Measurements from ENCODE around the gene SNX1. TPM values are rescaled to one million over a fixed set of nuclear protein-coding genes. Genes with fewer than 3 reads are reported as not detected.

SNX1 gene
- total and polyA plus RNA-seq, 2 of the 13 experiments (the other 11 are each of a cell fraction or from before 2014, with no cell fraction given): 29.3 to 60.1 TPM

DNA sequence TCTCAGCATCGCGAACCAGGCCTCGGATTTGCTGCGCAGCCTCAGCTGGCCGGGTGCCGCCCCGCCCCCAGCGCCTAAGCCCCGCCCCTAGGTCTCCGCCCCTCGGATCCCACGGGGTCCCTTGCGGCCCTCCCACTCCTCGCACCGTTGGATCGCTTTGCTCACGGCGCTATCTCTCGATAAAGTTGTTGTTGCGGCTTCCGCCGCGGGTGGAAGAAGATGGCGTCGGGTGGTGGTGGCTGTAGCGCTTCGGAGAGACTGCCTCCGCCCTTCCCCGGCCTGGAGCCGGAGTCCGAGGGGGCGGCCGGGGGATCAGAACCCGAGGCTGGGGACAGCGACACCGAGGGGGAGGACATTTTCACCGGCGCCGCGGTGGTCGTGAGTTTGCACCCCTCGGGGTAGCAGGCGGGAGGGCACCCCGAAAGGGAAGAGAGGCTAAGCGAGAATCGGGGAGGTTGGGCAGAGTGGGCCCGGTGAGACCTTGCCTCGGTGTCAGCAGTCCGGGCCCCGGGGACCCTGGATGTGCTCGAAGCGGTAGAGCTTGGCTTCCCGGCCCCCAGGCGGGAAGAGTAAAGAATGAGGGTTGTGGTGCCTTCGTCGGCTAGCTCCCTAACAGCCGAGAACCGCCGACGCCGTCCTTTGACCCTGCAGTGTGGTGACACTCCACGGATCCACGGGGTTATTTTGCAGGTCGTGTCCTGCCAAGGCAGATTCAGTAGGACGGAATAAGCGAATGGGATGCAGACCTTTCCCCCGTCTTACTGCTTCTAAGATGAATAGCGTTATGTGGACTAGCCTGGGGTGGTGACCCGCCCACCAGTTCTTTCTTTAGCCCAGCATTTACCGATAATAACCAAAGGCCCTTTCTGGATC lies at the start of gene SNX1 (continued):
- peak; percentile 32; the same call in 1 of the 2 replicates for TF ChIP-seq BCL6 (CRISPR knock-in tag; IDR thresholded peaks at IDR 0.05)
- TF ChIP-seq GATA4 (IDR thresholded peaks at IDR 0.05; ENCODE audit: borderline replicate concordance, low read depth): peak; percentile 44; the same call in 1 of the 2 replicates
- no peak for TF ChIP-seq RORA (CRISPR knock-in tag; IDR thresholded peaks at IDR 0.05)
- TF ChIP-seq ZNF768 (CRISPR knock-in tag; IDR thresholded peaks at IDR 0.05): peak; percentile 71
- peak; percentile 66; the same call in 1 of the 2 replicates for TF ChIP-seq MIER2 (CRISPR knock-in tag; IDR thresholded peaks at IDR 0.05)
- TF ChIP-seq DNMT3B (CRISPR knock-in tag; conservative IDR thresholded peaks at IDR 0.05): peak; percentile 66; the same call in 1 of the 2 replicates
- TF ChIP-seq MEF2D (CRISPR knock-in tag; IDR thresholded peaks at IDR 0.05): peak; percentile 76
- peak; percentile 70; the same call in 1 of the 2 replicates for TF ChIP-seq MYC (CRISPR knock-in tag; IDR thresholded peaks at IDR 0.05; ENCODE audit: borderline replicate concordance)
- TF ChIP-seq THAP11 (CRISPR knock-in tag; IDR thresholded peaks at IDR 0.05): peak; percentile 96
- no peak for TF ChIP-seq RBAK (CRISPR knock-in tag; IDR thresholded peaks at IDR 0.05)
- TF ChIP-seq, protein P1, sequence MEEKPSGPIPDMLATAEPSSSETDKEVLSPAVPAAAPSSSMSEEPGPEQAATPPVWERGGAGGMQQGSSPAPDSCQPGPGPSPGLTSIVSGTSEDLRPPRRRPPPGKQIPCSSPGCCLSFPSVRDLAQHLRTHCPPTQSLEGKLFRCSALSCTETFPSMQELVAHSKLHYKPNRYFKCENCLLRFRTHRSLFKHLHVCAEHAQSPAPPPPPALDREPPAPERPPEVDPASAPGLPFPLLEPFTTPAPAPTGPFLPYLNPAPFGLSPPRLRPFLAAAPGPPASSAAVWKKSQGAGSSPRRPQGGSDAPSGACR (CRISPR knock-in tag; IDR thresholded peaks at IDR 0.05): 0 out of 2 replicates have a peak, but pooled peaks have one; percentile 64
- TF ChIP-seq, protein P2, sequence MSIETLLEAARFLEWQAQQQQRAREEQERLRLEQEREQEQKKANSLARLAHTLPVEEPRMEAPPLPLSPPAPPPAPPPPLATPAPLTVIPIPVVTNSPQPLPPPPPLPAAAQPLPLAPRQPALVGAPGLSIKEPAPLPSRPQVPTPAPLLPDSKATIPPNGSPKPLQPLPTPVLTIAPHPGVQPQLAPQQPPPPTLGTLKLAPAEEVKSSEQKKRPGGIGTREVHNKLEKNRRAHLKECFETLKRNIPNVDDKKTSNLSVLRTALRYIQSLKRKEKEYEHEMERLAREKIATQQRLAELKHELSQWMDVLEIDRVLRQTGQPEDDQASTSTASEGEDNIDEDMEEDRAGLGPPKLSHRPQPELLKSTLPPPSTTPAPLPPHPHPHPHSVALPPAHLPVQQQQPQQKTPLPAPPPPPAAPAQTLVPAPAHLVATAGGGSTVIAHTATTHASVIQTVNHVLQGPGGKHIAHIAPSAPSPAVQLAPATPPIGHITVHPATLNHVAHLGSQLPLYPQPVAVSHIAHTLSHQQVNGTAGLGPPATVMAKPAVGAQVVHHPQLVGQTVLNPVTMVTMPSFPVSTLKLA (IDR thresholded peaks at IDR 0.05): 0 out of 2 replicates have a peak, but pooled peaks have one; percentile 15
- TF ChIP-seq DNMT1 (CRISPR knock-in tag; IDR thresholded peaks at IDR 0.05): no peak
- TF ChIP-seq, protein P3, sequence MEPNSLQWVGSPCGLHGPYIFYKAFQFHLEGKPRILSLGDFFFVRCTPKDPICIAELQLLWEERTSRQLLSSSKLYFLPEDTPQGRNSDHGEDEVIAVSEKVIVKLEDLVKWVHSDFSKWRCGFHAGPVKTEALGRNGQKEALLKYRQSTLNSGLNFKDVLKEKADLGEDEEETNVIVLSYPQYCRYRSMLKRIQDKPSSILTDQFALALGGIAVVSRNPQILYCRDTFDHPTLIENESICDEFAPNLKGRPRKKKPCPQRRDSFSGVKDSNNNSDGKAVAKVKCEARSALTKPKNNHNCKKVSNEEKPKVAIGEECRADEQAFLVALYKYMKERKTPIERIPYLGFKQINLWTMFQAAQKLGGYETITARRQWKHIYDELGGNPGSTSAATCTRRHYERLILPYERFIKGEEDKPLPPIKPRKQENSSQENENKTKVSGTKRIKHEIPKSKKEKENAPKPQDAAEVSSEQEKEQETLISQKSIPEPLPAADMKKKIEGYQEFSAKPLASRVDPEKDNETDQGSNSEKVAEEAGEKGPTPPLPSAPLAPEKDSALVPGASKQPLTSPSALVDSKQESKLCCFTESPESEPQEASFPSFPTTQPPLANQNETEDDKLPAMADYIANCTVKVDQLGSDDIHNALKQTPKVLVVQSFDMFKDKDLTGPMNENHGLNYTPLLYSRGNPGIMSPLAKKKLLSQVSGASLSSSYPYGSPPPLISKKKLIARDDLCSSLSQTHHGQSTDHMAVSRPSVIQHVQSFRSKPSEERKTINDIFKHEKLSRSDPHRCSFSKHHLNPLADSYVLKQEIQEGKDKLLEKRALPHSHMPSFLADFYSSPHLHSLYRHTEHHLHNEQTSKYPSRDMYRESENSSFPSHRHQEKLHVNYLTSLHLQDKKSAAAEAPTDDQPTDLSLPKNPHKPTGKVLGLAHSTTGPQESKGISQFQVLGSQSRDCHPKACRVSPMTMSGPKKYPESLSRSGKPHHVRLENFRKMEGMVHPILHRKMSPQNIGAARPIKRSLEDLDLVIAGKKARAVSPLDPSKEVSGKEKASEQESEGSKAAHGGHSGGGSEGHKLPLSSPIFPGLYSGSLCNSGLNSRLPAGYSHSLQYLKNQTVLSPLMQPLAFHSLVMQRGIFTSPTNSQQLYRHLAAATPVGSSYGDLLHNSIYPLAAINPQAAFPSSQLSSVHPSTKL (CRISPR knock-in tag; IDR thresholded peaks at IDR 0.05): peak; percentile 78
- no peak for TF ChIP-seq ZNF496 (CRISPR knock-in tag; IDR thresholded peaks at IDR 0.05; ENCODE audit: insufficient replicate concordance)
- TF ChIP-seq ZNF234 (CRISPR knock-in tag; conservative IDR thresholded peaks at IDR 0.05): peak; percentile 8; the same call in 1 of the 2 replicates
- TF ChIP-seq, protein P4, sequence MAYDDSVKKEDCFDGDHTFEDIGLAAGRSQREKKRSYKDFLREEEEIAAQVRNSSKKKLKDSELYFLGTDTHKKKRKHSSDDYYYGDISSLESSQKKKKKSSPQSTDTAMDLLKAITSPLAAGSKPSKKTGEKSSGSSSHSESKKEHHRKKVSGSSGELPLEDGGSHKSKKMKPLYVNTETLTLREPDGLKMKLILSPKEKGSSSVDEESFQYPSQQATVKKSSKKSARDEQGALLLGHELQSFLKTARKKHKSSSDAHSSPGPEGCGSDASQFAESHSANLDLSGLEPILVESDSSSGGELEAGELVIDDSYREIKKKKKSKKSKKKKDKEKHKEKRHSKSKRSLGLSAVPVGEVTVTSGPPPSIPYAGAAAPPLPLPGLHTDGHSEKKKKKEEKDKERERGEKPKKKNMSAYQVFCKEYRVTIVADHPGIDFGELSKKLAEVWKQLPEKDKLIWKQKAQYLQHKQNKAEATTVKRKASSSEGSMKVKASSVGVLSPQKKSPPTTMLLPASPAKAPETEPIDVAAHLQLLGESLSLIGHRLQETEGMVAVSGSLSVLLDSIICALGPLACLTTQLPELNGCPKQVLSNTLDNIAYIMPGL (CRISPR knock-in tag; IDR thresholded peaks at IDR 0.05; ENCODE audit: borderline replicate concordance in 1 of 2, low read depth in 1 of 2): peak in 1 of 2 experiments; percentile 75; a peak in 2 of 4 replicates
- no peak for TF ChIP-seq SYNCRIP (IDR thresholded peaks at IDR 0.05; ENCODE audit: insufficient read depth, low read depth, low read length)
- TF ChIP-seq, protein P5, sequence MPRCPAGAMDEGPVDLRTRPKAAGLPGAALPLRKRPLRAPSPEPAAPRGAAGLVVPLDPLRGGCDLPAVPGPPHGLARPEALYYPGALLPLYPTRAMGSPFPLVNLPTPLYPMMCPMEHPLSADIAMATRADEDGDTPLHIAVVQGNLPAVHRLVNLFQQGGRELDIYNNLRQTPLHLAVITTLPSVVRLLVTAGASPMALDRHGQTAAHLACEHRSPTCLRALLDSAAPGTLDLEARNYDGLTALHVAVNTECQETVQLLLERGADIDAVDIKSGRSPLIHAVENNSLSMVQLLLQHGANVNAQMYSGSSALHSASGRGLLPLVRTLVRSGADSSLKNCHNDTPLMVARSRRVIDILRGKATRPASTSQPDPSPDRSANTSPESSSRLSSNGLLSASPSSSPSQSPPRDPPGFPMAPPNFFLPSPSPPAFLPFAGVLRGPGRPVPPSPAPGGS (CRISPR knock-in tag; IDR thresholded peaks at IDR 0.05): peak; percentile 47

Measured in HepG2 (cell line).